Measurements from ENCODE around the gene ASTN2.

GRCh38 chr9:116565986-116566385, 848.9 kb downstream of the ASTN2 start:
- TF ChIP-seq, protein P1, sequence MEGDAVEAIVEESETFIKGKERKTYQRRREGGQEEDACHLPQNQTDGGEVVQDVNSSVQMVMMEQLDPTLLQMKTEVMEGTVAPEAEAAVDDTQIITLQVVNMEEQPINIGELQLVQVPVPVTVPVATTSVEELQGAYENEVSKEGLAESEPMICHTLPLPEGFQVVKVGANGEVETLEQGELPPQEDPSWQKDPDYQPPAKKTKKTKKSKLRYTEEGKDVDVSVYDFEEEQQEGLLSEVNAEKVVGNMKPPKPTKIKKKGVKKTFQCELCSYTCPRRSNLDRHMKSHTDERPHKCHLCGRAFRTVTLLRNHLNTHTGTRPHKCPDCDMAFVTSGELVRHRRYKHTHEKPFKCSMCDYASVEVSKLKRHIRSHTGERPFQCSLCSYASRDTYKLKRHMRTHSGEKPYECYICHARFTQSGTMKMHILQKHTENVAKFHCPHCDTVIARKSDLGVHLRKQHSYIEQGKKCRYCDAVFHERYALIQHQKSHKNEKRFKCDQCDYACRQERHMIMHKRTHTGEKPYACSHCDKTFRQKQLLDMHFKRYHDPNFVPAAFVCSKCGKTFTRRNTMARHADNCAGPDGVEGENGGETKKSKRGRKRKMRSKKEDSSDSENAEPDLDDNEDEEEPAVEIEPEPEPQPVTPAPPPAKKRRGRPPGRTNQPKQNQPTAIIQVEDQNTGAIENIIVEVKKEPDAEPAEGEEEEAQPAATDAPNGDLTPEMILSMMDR (IDR thresholded peaks at IDR 0.05; ENCODE audit: insufficient read depth, low read depth, low read length) = no peak
- no peak for TF ChIP-seq EZH2 (IDR thresholded peaks at IDR 0.05; ENCODE audit: insufficient read depth, low read length)
